HCT116 (cell line): ENCODE measurements around the gene GDF2. TPM values are rescaled to one million over a fixed set of nuclear protein-coding genes. Genes with fewer than 3 reads are reported as not detected.

Source experiments
- ATAC-seq: fragments of 200-7000 bp; cut with Tn5 transposase; 2 replicates; pipeline ENCODE4 v1.9.1; 2020; ENCODE audit warnings: mild to moderate bottlenecking, moderate library complexity
- BruUV-seq: library from RNA; stranded (reverse); fragments of 400-500 nt; replicated peaks from 2 replicates; lab custom pipeline; 2021; lab: Mats Ljungman, UMichigan
- CTCF ChIA-PET: fragments of 300-600 bp; sonication (Branson Sonifier 250); formaldehyde crosslinking; loops from one replicate; lab custom pipeline; 2021; ENCODE audit warnings: antibody characterized with exemption; lab: Charles Lee
- POLR2A ChIA-PET: fragments of 300-600, 350-600 bp; sonication (Branson Sonifier 250); formaldehyde crosslinking; loops from one replicate; lab custom pipeline; 2021; ENCODE audit warnings: antibody characterized with exemption; lab: Charles Lee
- RAD21 ChIA-PET, 2 experiments: fragments of 300-600 bp; sonication (Branson Sonifier 250); formaldehyde crosslinking; loops; one replicate each; lab custom pipeline; 2023; ENCODE audit warnings: low total read pairs in 2 of 2; ENCODE audit not compliant: uncharacterized antibody in 2 of 2, unreplicated experiment in 2 of 2, low non-redundant PET in 1 of 2; lab: Charles Lee
- DNase-seq: peaks from one replicate; pipeline ENCODE4 v3.0.0-alpha.2; 2010; ENCODE audit warnings: low read depth, low spot score
- H2AFZ ChIP-seq: fragments of 200-600 bp; shearing (Covaris generic), sonication (generic); 2 replicates; pipeline ENCODE4 v1.6.1; 2017; ENCODE audit warnings: low read depth, mixed run types, mixed read lengths, antibody characterized with exemption, low read length; ENCODE audit not compliant: poor library complexity, severe bottlenecking
- H3K27ac ChIP-seq: 2 replicates; pipeline ENCODE4 v1.5.1; 2012; ENCODE audit warnings: low read depth, low read length
- H3K27me3 ChIP-seq: fragments of 200-600 bp; sonication (generic); 2 replicates; pipeline ENCODE4 v1.6.1; 2016; ENCODE audit warnings: mixed run types, low read length, mixed read lengths; ENCODE audit not compliant: insufficient read depth
- H3K36me3 ChIP-seq, 2 experiments: fragments of 200-500 bp in 1 of 2; fragments of 200-600 bp in 1 of 2; sonication (Bioruptor generic) in 1 of 2; sonication (generic) in 1 of 2; 2 replicates each; pipeline versions ENCODE4 v1.5.1 to v1.6.1; 2014 to 2016; ENCODE audit warnings: low read length in 2 of 2, inconsistent platforms in 1 of 2, mixed read lengths in 1 of 2, mixed run types in 1 of 2; ENCODE audit not compliant: insufficient read depth in 2 of 2, control insufficient read depth in 1 of 2
- H3K4me1 ChIP-seq, 2 experiments: fragments of 200-600 bp in 1 of 2; sonication (generic) in 1 of 2; 2 replicates each; pipeline versions ENCODE4 v1.5.1 to v1.6.1; 2012 to 2017; ENCODE audit warnings: low read length in 2 of 2, inconsistent platforms in 1 of 2, mild to moderate bottlenecking in 1 of 2, mixed read lengths in 1 of 2, mixed run types in 1 of 2, moderate library complexity in 1 of 2; ENCODE audit not compliant: insufficient read depth in 2 of 2, control insufficient read depth in 1 of 2
- H3K4me2 ChIP-seq: fragments of 200-600 bp; sonication (generic); 2 replicates; pipeline ENCODE4 v1.6.1; 2017; ENCODE audit warnings: mixed run types, low read length, mixed read lengths
- H3K4me3 ChIP-seq, 2 experiments: fragments of 200-600 bp in 1 of 2; sonication (generic) in 1 of 2; replicated peaks in 1 of 2; 2 replicates each; pipeline ENCODE4 v1.5.1; 2011 to 2016; ENCODE audit warnings: low read length in 2 of 2, control low read depth in 1 of 2, low read depth in 1 of 2, mild to moderate bottlenecking in 1 of 2, mixed read lengths in 1 of 2, mixed run types in 1 of 2
- H3K79me2 ChIP-seq: fragments of 200-600 bp; sonication (generic); 2 replicates; pipeline ENCODE4 v1.6.1; 2017; ENCODE audit warnings: mild to moderate bottlenecking, mixed run types, low read length, moderate library complexity, mixed read lengths; ENCODE audit not compliant: insufficient read depth
- H3K9ac ChIP-seq: fragments of 200-600 bp; sonication (generic); 2 replicates; pipeline ENCODE4 v1.6.1; 2016; ENCODE audit warnings: low read length, mixed read lengths
- H3K9me2 ChIP-seq: fragments of 200-600 bp; sonication (generic), shearing (Covaris generic); 2 replicates; pipeline ENCODE4 v1.6.1; 2017; ENCODE audit warnings: mixed run types, mild to moderate bottlenecking, moderate library complexity; ENCODE audit not compliant: insufficient read depth
- H3K9me3 ChIP-seq, 2 experiments: fragments of 200-500 bp in 1 of 2; fragments of 200-600 bp in 1 of 2; sonication (Bioruptor generic) in 1 of 2; sonication (generic) in 1 of 2; 2 replicates each; pipeline ENCODE4 v1.6.1; 2014 to 2017; ENCODE audit warnings: low read length in 2 of 2, mixed read lengths in 2 of 2, inconsistent platforms in 1 of 2, low read depth in 1 of 2, mild to moderate bottlenecking in 1 of 2, mixed run types in 1 of 2, moderate library complexity in 1 of 2; ENCODE audit not compliant: control insufficient read depth in 1 of 2, insufficient read depth in 1 of 2
- H4K20me1 ChIP-seq: fragments of 200-600 bp; sonication (generic), shearing (Covaris generic); 2 replicates; pipeline ENCODE4 v1.6.1; 2017; ENCODE audit warnings: mixed run types, mild to moderate bottlenecking, moderate library complexity; ENCODE audit not compliant: insufficient read depth
- EGR1 ChIP-seq: IDR thresholded peaks from 2 replicates; pipeline ENCODE4 v1.6.1; 2012; ENCODE audit warnings: low read depth
- EZH2 ChIP-seq: fragments of 200-600 bp; sonication (generic); IDR thresholded peaks from 2 replicates; pipeline ENCODE4 v1.6.1; 2017; ENCODE audit warnings: antibody characterized with exemption, mixed run types
- EZH2phosphoT487 ChIP-seq: fragments of 200-600 bp; IDR thresholded peaks from 2 replicates; pipeline ENCODE4 v1.6.1; 2018; ENCODE audit warnings: antibody characterized with exemption, borderline replicate concordance
- FOSL1 ChIP-seq: IDR thresholded peaks from 2 replicates; pipeline ENCODE4 v1.6.1; 2012; ENCODE audit warnings: low read depth
- JUND ChIP-seq: IDR thresholded peaks from 2 replicates; pipeline ENCODE4 v1.6.1; 2012
- RAD21 ChIP-seq: IDR thresholded peaks from 2 replicates; pipeline ENCODE4 v1.6.1; 2012; ENCODE audit warnings: low read depth, mild to moderate bottlenecking
- intact Hi-C: fragments of 100-400 bp; cut with micrococcal nuclease; formaldehyde crosslinking; loops from 2 replicates; pipeline ENCODE4 v1.10.0; 2022
- total RNA-seq: library from RNA; stranded (reverse); gene quantifications from one replicate; pipeline ENCODE4 v1.2.1, GENCODE V29; 2021; ENCODE audit not compliant: unreplicated experiment
- TF ChIP-seq, protein P1 (sequence below): IDR thresholded peaks from 2 replicates; pipeline ENCODE4 v1.6.1; 2011; ENCODE audit warnings: mild to moderate bottlenecking, low read length, moderate library complexity; ENCODE audit not compliant: insufficient replicate concordance; ENCODE audit errors: extremely low read depth
- TF ChIP-seq, protein P2 (sequence below), 3 experiments: fragments of 200-600 bp in 1 of 3; sonication (generic) in 1 of 3; IDR thresholded peaks in 2 of 3; conservative IDR thresholded peaks in 1 of 3; 2 replicates each; pipeline ENCODE4 v1.5.1; 2012 to 2017; ENCODE audit warnings: low read depth in 2 of 3, low read length in 2 of 3, antibody characterized with exemption in 1 of 3, borderline replicate concordance in 1 of 3, control low read depth in 1 of 3, mild to moderate bottlenecking in 1 of 3, mixed read lengths in 1 of 3, mixed run types in 1 of 3, moderate library complexity in 1 of 3; ENCODE audit not compliant: insufficient read depth in 1 of 3

GDF2 gene
- total RNA-seq, 1 experiment from 2014 or later = not detected

DNA sequence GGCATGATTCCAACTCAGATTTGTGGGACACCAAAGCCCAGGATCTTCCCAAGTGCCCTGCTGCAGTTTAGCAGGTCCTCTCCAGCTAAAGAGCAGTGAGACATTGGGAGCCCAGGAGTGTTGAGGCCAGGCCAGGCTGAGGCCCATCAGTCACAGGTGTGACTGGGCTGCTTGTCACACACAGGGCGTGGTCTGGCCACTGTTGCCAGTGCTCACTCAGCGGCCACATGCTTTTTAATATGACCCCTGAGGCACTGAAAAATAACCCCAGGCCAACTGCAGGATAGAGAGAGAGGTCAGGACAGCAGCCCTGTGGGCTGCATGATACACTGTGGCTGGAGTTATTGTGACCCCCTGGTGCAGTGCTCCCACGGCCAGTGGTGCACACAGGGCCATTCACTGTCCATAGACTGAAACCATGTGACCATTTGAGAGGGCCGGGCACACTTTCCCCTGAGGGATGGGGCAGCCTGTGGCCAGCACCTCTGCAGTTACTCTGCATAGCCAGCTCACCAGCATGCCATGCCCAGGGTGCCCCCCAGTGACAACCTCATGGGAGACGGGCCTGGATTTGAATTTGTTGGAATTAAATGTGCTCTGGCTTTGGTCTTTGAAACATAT, 4.2 kb downstream of the GDF2 start:
- BruUV-seq = no TSS peak

DNA sequence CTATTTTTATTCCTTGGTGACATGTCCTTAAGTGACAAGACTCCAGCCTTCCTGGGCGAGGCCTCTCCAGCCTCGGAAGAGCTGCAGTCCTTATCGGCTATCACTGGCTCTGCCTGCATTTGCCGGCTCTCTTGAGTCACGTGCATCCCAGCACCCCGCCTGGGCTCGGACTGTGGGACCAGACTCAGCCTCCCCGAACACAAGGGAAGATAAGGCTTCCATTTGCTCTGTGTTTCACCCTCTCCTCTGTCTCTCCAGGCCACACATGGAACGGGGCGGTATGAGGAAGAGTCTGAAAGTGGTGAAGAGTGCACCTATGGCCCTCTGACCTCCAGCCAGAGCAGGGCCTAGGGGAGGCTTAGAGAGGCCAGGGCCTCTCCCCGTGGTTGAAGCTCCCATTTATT, 4.7 kb downstream of the GDF2 start:
- H3K9me2 ChIP-seq = no peaks in the 10 kb centered on the region
- H3K79me2 ChIP-seq = no peaks in the 10 kb centered on the region
- DNase-seq (no peak), ATAC-seq (no peak)
- H3K4me1 ChIP-seq = peaks cover 4 to 15% of the 10 kb centered on the region in 2 experiments; a peak in 2 of 4 replicates
- H3K4me3 ChIP-seq = no peak overlapping the region
- TF ChIP-seq, protein P1, sequence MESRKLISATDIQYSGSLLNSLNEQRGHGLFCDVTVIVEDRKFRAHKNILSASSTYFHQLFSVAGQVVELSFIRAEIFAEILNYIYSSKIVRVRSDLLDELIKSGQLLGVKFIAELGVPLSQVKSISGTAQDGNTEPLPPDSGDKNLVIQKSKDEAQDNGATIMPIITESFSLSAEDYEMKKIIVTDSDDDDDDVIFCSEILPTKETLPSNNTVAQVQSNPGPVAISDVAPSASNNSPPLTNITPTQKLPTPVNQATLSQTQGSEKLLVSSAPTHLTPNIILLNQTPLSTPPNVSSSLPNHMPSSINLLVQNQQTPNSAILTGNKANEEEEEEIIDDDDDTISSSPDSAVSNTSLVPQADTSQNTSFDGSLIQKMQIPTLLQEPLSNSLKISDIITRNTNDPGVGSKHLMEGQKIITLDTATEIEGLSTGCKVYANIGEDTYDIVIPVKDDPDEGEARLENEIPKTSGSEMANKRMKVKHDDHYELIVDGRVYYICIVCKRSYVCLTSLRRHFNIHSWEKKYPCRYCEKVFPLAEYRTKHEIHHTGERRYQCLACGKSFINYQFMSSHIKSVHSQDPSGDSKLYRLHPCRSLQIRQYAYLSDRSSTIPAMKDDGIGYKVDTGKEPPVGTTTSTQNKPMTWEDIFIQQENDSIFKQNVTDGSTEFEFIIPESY = no peak
- TF ChIP-seq JUND (no peak), EZH2phosphoT487 (no peak), EZH2 (no peak), FOSL1 (no peak)
- TF ChIP-seq, protein P2, sequence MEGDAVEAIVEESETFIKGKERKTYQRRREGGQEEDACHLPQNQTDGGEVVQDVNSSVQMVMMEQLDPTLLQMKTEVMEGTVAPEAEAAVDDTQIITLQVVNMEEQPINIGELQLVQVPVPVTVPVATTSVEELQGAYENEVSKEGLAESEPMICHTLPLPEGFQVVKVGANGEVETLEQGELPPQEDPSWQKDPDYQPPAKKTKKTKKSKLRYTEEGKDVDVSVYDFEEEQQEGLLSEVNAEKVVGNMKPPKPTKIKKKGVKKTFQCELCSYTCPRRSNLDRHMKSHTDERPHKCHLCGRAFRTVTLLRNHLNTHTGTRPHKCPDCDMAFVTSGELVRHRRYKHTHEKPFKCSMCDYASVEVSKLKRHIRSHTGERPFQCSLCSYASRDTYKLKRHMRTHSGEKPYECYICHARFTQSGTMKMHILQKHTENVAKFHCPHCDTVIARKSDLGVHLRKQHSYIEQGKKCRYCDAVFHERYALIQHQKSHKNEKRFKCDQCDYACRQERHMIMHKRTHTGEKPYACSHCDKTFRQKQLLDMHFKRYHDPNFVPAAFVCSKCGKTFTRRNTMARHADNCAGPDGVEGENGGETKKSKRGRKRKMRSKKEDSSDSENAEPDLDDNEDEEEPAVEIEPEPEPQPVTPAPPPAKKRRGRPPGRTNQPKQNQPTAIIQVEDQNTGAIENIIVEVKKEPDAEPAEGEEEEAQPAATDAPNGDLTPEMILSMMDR (IDR thresholded peaks at IDR 0.05 in 2 of 3, conservative IDR thresholded peaks at IDR 0.05 in 1 of 3; ENCODE audit: borderline replicate concordance in 1 of 3, insufficient read depth in 1 of 3, low read depth in 2 of 3, low read length in 2 of 3) = no peak
- no peak overlapping the region for H3K9ac ChIP-seq
- RAD21 ChIA-PET = no interaction called here
- H4K20me1 ChIP-seq = no peaks in the 10 kb centered on the region
- H3K4me2 ChIP-seq = no peak overlapping the region
- intact Hi-C loops = no loop called here
- no peaks in the 10 kb centered on the region for H3K36me3 ChIP-seq
- H3K9me3 ChIP-seq = no peaks in the 10 kb centered on the region
- CTCF ChIA-PET = no interaction called here
- H3K27me3 ChIP-seq = no peaks in the 10 kb centered on the region
- H3K27ac ChIP-seq = no peak overlapping the region
- no peak overlapping the region for H2AFZ ChIP-seq
- POLR2A ChIA-PET = no interaction called here
- no TSS peak for BruUV-seq

More for the DNA sequence above, 4.2 kb downstream of the GDF2 start:
- ChIA-PET POLR2A (no interaction called here), RAD21 (no interaction called here), CTCF (no interaction called here)
- H3K4me3 ChIP-seq = no peak overlapping the region
- intact Hi-C loops = no loop called here
- no peaks in the 10 kb centered on the region for H3K9me3 ChIP-seq
- H3K27me3 ChIP-seq = no peaks in the 10 kb centered on the region
- no peak overlapping the region for H2AFZ ChIP-seq
- H3K9me2 ChIP-seq = no peaks in the 10 kb centered on the region
- H3K4me2 ChIP-seq = peak overlapping the region; percentile 20
- DNase-seq (no peak), ATAC-seq (peak; percentile 59)
- 0 out of 2 replicates have a peak, but pooled peaks have one; percentile 16 for TF ChIP-seq RAD21
- no peak for TF ChIP-seq EGR1
- H3K36me3 ChIP-seq = no peaks in the 10 kb centered on the region
- no peak overlapping the region for H3K27ac ChIP-seq
- H4K20me1 ChIP-seq = no peaks in the 10 kb centered on the region
- H3K9ac ChIP-seq = no peak overlapping the region
- no peaks in the 10 kb centered on the region for H3K79me2 ChIP-seq
- H3K4me1 ChIP-seq = peaks cover 4 to 13% of the 10 kb centered on the region in 2 experiments; a peak in 2 of 4 replicates
